Effector memory CD8-positive, alpha-beta T cell (primary cell): ENCODE results near the gene PDGFRB.

Experiments
- ATAC-seq: fragments of 150-1000 bp; cut with Tn5 transposase; replicated peaks from 2 replicates; pipeline ENCODE4 v1.10.0; 2021; ENCODE audit warnings: mild to moderate bottlenecking, moderate library complexity
- DNase-seq, 3 experiments: peaks; one replicate each; pipeline ENCODE4 v3.0.0; 2021
- H3K27ac Mint-ChIP-seq, 2 donors: one replicate each; pipeline ENCODE4 v1.8.0; 2022; ENCODE audit warnings: mild to moderate bottlenecking in 2 of 2, mixed read lengths in 2 of 2, moderate library complexity in 2 of 2
- H3K27me3 Mint-ChIP-seq, 2 donors: one replicate each; pipeline ENCODE4 v1.8.0; 2022; ENCODE audit warnings: mixed read lengths in 2 of 2
- H3K36me3 Mint-ChIP-seq: one replicate; pipeline ENCODE4 v1.8.0; 2022; ENCODE audit warnings: mild to moderate bottlenecking, moderate library complexity, mixed read lengths; ENCODE audit not compliant: insufficient read depth
- H3K4me1 Mint-ChIP-seq, 2 donors: one replicate each; pipeline ENCODE4 v1.8.0; 2022; ENCODE audit warnings: low read depth in 2 of 2, mixed read lengths in 2 of 2
- H3K4me3 Mint-ChIP-seq, 2 donors: one replicate each; pipeline ENCODE4 v1.8.0; 2022; ENCODE audit warnings: mild to moderate bottlenecking in 2 of 2, mixed read lengths in 2 of 2, moderate library complexity in 2 of 2
- H3K9me3 Mint-ChIP-seq, 2 donors: one replicate each; pipeline ENCODE4 v1.8.0; 2022; ENCODE audit warnings: mixed read lengths in 2 of 2

Gene PDGFRB

DNA sequence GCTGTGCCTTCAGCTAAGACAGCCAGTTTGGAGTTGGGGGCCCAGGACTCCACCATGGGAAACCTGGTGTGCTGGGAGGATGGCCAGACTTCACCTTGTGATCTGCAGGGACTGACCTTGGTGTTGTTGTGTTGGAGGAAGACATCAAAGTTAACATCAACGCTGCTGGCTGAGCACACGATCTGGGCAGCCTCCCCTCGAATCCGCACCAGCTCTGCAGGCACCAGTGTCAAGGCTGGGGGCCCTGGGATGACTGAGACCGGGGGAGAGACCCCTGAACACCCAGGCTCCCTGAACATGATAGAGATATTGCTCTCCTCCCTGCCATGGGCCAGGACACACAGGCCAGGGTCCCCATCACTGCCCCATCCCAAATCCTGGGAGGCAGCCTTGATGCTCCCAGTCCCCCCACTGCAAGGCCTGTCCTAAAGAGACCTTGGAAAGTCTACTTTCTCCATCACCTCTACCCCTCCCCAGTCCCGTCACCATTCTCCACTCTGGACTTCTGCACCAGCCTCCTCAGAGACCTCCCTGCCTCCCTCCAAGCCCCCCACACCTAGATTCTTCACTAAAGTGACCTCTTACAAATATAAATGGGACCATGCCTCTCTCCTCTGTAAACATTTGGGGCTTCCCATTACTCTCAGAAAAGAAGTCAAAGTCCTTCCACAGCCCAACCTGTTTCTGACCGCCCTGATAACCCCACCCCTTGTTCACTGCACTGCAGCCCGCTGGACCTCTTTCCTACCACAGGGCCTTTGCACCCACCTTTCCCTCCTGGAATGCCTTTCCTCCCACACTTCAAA lies 77.4 kb downstream of the PDGFRB start:
- no peak for ATAC-seq
- Mint-ChIP-seq H3K36me3 (peaks cover 5% of the 10 kb centered on the region), H3K4me3 (no peak overlapping the region), H3K27ac (no peak overlapping the region), H3K4me1 (no peaks in the 10 kb centered on the region), H3K9me3 (no peaks in the 10 kb centered on the region), H3K27me3 (peaks cover 14 to 42% of the 10 kb centered on the region in 2 donors)
- no peak for DNase-seq

DNA sequence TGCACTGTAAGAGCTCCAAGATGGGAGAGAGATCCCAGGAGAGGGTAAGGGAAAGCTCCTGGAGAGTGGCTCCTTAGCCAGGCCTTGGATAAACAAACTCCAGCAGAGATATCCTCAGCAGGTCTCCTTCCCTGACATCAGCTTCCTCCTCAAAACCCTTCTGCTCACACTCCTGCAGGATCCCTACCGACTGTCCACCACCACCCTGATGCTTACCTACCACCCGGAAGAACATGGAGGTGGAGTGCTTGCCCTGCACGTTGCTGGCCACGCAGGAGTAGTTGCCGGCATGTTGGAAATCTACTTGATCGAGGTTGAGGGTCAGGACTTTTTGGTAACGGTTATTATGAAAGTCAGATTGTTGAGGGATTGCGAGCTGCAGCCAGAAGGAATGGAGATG lies 78.6 kb downstream of the PDGFRB start:
- Mint-ChIP-seq H3K27me3 (peaks cover 2 to 31% of the 10 kb centered on the region in 2 donors), H3K4me1 (no peaks in the 10 kb centered on the region), H3K36me3 (peaks cover 5% of the 10 kb centered on the region), H3K27ac (no peak overlapping the region), H3K9me3 (no peaks in the 10 kb centered on the region), H3K4me3 (no peak overlapping the region)
- ATAC-seq = no peak
- DNase-seq = no peak

DNA sequence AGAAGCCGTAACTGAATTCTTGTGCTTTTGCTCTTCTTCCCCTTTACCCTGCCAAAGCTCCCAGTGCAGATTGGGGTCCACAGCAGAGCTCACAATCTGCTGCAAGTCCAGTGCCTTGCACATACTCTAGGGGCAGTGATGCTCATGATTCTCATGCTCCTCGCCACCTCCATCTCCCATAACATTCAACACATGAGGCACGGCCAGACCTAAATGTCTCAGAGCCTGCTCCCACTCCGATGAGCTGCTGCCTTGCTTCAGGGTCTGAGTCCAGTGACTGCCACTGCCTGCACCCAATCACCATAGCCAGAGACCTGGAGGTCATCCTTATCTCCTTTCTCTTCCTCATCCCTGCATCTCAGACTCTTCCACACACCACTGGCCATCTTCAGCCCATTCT lies 79.8 kb downstream of the PDGFRB start:
- Mint-ChIP-seq H3K27ac (no peak overlapping the region), H3K4me3 (no peak overlapping the region), H3K27me3 (peaks cover 0 to 18% of the 10 kb centered on the region in 2 donors), H3K4me1 (no peaks in the 10 kb centered on the region), H3K9me3 (no peaks in the 10 kb centered on the region), H3K36me3 (peaks cover 5% of the 10 kb centered on the region)
- DNase-seq (no peak), ATAC-seq (no peak)

DNA sequence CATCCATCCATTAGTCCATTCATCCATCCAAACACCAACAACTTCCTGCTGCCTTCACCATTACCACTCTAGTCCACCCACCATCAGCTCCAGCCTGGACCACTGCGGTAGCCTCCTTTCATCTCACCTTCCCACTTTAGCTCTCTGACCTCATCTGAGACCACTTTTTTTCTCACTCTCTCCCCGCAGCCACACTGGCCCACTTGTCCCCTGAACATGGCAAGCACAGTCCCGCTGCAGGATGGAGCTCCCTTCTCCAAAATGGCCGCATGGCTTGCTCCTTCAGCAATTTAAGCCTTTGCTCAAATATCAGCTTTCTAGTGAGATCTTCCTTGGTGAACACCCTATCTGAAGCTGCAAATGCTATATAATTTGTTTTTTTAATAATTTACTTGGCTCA lies 80.4 kb downstream of the PDGFRB start:
- H3K27ac Mint-ChIP-seq = no peak overlapping the region
- H3K27me3 Mint-ChIP-seq = peaks cover 0 to 17% of the 10 kb centered on the region in 2 donors

DNA sequence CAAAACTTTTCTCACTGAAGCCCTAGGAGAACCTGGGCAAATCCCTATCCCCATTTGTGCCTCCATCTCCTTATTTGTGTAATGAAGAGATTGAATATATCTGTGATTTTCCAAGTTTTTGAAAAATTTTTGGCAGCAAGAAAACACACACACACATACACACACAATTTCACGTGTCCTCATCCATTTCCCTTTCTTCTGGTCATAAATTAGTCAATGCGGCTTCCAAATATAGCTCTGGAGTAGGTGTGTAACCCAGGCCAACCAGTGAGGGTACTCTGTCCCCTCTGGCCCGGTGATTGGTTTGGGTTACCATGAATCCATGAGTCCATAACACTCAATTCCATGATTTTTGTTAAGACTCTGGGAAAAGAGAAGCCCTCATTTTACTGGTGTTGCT lies 82.0 kb downstream of the PDGFRB start:
- H3K27ac Mint-ChIP-seq = no peak overlapping the region
- H3K27me3 Mint-ChIP-seq = peaks cover 0 to 6% of the 10 kb centered on the region in 2 donors
- no peak overlapping the region for H3K4me3 Mint-ChIP-seq
- ATAC-seq = no peak
- H3K9me3 Mint-ChIP-seq = no peaks in the 10 kb centered on the region
- DNase-seq = no peak
- H3K4me1 Mint-ChIP-seq = no peaks in the 10 kb centered on the region
- H3K36me3 Mint-ChIP-seq = peaks cover under 1% of the 10 kb centered on the region

More for the DNA sequence above, 80.4 kb downstream of the PDGFRB start:
- peaks cover 5% of the 10 kb centered on the region for H3K36me3 Mint-ChIP-seq
- ATAC-seq (no peak), DNase-seq (no peak)
- H3K4me3 Mint-ChIP-seq = no peak overlapping the region
- H3K9me3 Mint-ChIP-seq = no peaks in the 10 kb centered on the region
- no peaks in the 10 kb centered on the region for H3K4me1 Mint-ChIP-seq

DNA sequence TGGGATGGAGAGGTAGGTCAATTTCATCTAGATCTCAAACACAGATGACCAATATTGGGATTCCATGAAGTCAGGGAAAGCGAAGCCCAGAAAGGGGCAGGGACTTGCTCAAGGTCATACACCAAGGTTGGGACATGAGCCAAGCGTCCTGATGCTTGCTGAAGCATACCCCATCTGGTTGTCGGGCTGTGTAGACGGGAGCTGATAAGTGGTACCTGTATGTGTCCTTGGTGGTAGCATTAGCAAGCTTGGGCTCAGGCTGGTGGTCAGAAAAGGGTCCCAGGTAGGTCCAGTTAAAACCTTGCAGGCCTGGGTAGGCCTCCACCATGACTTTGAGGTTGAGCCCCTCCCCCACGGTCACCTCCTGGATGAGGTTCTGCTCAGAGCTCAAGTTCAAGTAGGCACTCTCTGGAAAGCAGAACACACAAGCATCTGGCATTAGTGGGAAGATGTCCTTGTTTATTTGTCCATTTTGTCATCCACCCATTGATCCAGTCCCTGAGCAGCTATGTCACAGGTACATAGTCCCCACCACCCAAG lies 82.5 kb downstream of the PDGFRB start:
- H3K36me3 Mint-ChIP-seq = no peaks in the 10 kb centered on the region
- peaks cover 0 to under 1% of the 10 kb centered on the region in 2 donors for H3K27me3 Mint-ChIP-seq
- H3K27ac Mint-ChIP-seq = no peak overlapping the region
- no peak overlapping the region for H3K4me3 Mint-ChIP-seq
- DNase-seq = no peak
- ATAC-seq = no peak
- no peaks in the 10 kb centered on the region for H3K4me1 Mint-ChIP-seq
- H3K9me3 Mint-ChIP-seq = no peaks in the 10 kb centered on the region

DNA sequence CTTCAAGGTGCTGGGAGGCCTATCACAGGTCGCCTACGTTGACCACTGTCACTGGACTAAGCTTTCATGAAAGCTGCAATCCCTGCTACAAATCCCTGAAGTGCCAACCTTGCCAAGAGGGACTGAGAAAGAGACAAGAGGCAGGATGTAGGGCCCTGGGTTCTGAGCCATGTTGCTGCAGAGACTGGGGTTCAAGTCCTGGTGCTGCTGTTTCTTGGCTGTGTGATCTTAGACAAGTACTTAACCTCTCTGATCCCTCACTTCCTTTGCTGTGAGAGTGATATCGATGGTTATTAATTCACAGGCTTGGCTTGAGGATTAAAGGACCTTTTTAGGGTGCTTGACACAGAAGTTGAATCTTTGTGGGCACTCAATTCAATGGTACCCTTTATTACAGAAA lies 84.8 kb downstream of the PDGFRB start:
- H3K27ac Mint-ChIP-seq = no peak overlapping the region
- H3K27me3 Mint-ChIP-seq = peaks cover 0 to 16% of the 10 kb centered on the region in 2 donors
- H3K4me1 Mint-ChIP-seq = peaks cover 7 to 9% of the 10 kb centered on the region in 2 donors
- H3K9me3 Mint-ChIP-seq = no peaks in the 10 kb centered on the region
- ATAC-seq (no peak), DNase-seq (no peak)
- H3K4me3 Mint-ChIP-seq = no peak overlapping the region
- H3K36me3 Mint-ChIP-seq = no peaks in the 10 kb centered on the region

DNA sequence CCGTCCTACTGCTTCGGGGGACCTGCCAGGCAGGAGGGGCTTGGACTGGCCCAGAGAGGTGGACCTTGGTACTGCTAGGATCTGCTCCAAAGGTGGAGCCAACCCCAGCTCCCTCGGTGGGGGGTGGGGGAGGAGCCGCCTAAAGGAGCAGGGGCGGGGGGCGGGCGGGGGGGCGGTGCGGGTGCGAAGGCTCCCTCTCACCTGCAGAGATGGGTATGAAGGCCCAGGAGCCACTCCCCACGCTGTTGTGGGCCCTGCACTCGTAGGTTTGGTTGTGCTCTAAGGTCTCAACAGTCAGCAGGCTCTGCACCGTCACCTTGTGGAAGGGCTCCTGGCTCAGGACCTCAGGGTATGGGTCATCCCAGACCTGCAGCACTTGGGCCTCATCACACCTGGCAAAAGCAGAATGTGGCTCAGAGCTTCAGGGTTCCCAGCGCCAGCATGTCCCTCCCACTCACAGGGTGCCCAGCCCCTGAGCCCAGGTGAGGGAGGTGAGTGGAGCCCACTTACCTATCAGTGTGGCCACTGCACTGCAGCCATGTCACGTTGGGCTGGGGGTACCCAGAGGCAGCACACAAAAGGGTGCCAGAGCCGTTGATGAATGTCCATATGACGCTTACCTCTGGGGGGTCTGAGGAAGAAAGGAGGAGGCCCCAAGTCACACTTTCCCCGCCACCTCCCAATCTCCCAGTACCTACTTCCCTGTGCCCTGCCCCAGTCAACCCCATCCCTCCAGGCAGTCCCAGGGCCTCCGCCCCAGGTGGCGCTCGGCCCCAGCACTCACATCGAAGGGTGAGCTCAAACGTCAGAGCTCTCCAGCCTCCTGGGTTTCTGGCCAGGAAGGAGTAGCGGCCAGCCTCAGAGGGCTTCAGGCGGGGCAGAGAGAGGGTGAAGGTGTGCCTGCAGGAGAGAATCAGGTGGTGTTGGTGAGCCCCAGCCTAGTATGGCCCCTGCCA lies 85.7 kb downstream of the PDGFRB start:
- H3K9me3 Mint-ChIP-seq = no peaks in the 10 kb centered on the region
- peaks cover 7 to 24% of the 10 kb centered on the region in 2 donors for H3K27me3 Mint-ChIP-seq
- DNase-seq (no peak), ATAC-seq (no peak)
- no peak overlapping the region for H3K4me3 Mint-ChIP-seq
- no peak overlapping the region for H3K27ac Mint-ChIP-seq
- peaks cover 7 to 9% of the 10 kb centered on the region in 2 donors for H3K4me1 Mint-ChIP-seq
- H3K36me3 Mint-ChIP-seq = no peaks in the 10 kb centered on the region

DNA sequence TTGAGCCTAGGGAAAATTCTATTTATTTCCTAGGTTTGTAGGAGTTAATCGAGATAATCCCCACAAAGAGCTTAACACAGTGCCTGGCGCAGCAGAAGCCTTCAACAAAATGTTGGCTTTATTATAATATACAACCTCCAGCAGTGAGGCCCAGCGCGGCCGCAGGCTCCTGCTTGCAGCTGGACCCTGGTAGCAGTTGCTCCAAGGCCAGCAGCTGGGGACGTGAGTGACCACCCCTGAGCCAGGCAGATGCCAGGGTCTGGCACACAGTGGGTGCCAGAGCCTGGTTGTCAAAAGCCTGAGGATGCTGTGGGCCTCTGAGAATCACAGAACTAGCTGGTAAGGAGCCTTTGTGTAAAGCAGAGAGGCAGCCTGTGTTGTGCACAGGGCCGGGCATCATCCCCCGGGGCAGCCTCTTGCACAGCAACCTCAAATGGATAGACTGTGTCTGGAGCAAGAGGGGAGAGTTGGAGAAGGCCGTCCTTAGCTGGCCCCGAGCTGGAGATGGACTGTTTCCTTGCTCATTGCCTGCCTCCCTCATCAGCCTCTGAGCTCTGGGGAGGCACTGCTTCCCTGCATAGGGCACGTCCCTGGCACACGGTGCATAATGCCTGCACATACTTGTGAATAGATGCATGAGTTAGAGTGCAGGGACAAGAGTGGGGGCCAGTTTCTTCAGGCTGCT lies 86.5 kb downstream of the PDGFRB start:
- ATAC-seq (no peak), DNase-seq (no peak)
- H3K9me3 Mint-ChIP-seq = no peaks in the 10 kb centered on the region
- H3K36me3 Mint-ChIP-seq = no peaks in the 10 kb centered on the region
- no peak overlapping the region for H3K4me3 Mint-ChIP-seq
- peaks cover 7 to 9% of the 10 kb centered on the region in 2 donors for H3K4me1 Mint-ChIP-seq
- H3K27me3 Mint-ChIP-seq = peaks cover 12 to 33% of the 10 kb centered on the region in 2 donors
- H3K27ac Mint-ChIP-seq = no peak overlapping the region

DNA sequence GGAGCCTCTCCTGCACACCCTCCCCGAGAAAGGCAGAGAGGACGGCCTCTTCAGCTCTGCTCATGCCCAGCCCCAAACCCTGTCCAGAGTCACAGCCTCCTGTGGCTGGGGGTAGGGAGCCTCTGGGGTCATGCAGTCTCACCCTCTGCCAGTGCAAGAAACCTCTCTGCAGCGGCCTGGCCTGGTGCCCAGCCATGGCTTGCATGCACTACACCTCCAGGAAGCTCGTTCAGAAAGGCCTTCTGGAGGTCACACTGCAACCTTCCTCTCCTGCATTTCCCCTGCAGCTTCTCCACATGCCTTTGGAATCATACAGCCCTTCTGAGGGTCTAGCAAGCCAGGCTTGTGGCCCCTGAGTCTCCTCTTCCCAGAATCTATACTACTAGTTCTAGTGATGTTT lies 87.2 kb downstream of the PDGFRB start:
- DNase-seq (no peak), ATAC-seq (no peak)
- Mint-ChIP-seq H3K4me1 (peaks cover 7 to 9% of the 10 kb centered on the region in 2 donors), H3K36me3 (no peaks in the 10 kb centered on the region), H3K27ac (no peak overlapping the region), H3K4me3 (no peak overlapping the region), H3K9me3 (no peaks in the 10 kb centered on the region), H3K27me3 (peaks cover 13 to 39% of the 10 kb centered on the region in 2 donors)

DNA sequence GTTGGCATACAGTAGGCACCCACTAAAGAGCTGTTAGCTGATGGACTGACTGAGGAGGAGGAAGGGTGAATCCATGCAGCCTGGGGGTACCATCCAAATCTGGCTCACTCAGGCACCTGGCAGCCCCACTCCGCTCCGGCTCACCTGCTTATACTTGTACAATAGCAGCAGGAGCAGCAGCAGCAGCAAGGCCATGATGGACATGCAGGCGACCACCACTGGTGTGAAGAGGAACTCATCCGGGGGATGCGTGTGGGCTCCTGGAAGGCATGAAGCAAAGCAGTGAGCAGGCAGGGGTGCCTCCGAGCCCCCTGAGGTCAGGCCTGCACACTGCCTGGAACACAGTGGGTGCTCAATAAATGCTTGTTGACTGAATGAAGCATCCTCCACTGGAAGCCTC lies 87.6 kb downstream of the PDGFRB start:
- no peak for DNase-seq
- no peak overlapping the region for H3K4me3 Mint-ChIP-seq
- H3K4me1 Mint-ChIP-seq = peaks cover 7 to 9% of the 10 kb centered on the region in 2 donors
- no peak for ATAC-seq
- no peaks in the 10 kb centered on the region for H3K36me3 Mint-ChIP-seq
- H3K9me3 Mint-ChIP-seq = no peaks in the 10 kb centered on the region
- peaks cover 17 to 43% of the 10 kb centered on the region in 2 donors for H3K27me3 Mint-ChIP-seq
- H3K27ac Mint-ChIP-seq = no peak overlapping the region

DNA sequence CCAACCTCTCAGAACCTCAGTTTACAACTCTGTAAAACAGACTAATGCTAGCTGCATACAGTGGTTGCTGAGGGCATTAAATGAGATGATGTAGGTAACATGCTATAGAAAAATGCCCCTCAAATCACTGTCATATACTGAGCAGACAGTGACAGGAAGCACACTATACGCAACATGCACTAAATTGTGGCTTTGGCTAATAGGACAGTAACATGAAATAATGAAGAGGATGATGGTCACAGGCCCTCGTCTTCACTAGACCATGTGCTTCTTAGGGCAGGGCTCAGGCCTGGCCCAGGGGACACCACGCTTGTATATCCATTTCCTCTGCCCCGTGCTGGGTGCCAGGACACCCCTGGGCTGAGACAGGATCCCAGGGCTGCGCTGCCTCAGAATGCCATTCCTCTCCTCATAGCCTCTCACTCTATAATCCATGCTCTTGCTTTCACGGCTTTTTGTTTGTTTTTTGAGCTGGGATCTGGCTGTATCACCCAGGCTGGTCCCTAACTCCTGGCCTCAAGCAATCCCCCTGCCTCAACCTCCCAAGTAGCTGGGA lies 88.2 kb downstream of the PDGFRB start:
- DNase-seq = no peak
- H3K36me3 Mint-ChIP-seq = no peaks in the 10 kb centered on the region
- no peak for ATAC-seq
- H3K4me1 Mint-ChIP-seq = peaks cover 7 to 9% of the 10 kb centered on the region in 2 donors
- H3K9me3 Mint-ChIP-seq = no peaks in the 10 kb centered on the region
- H3K27ac Mint-ChIP-seq = no peak overlapping the region
- peaks cover 23 to 49% of the 10 kb centered on the region in 2 donors for H3K27me3 Mint-ChIP-seq
- no peak overlapping the region for H3K4me3 Mint-ChIP-seq
